ENCODE measurements around the gene LRG1. TPM values are rescaled to one million over a fixed set of nuclear protein-coding genes. Genes with fewer than 3 reads are reported as not detected.
A peak's percentile ranks its signal among the peaks of the same experiment; 100 is the strongest.
"Not testable (repeated sequence)": the region's sequence is repeated elsewhere in the genome, so short reads cannot be mapped to it uniquely, and the experiment has no call there.

The LRG1 gene
- polyA plus RNA-seq, 3 donors from 2014 or later: not detected

DNA sequence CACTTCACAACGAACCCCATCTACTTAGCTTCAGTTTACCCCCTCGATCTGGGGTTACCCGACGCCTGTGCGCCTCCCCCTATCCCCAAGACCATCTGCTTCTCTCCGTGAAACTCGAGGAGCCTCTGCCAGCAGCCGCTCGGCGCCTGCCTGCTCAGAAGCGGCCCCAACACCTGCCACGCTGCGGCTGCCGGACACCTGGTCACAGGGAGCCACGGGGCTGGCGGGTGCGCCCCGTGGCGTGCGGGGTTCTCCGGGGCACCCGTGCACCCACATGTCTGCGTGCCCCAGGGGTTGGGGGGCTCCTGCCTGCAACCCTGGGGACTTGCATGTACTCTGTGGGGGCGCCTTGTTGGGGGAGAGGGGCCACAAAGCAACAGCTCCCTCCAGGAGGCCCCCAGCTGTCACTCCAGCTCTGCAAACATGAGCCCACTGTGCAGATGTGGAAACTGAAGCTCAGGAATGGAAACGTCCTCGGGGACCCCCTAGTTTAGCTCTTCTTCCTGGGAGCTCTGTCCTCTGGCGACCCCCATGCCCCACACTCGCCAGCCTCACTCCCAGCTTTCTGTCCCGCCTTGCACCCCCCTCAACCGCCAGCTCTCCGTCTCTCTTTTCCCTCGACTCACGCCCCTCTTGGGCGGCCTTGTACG, 26.7 kb upstream of the LRG1 start:
- Mint-ChIP-seq H3K27me3 (ENCODE audit: low read depth in 3 of 3) (peaks cover 2 to 5% (median 3%) of the 10 kb centered on the region in 3 donors), H3K9me3 (no peaks in the 10 kb centered on the region), H3K4me1 (no peaks in the 10 kb centered on the region), H3K27ac (no peak overlapping the region), H3K36me3 (no peaks in the 10 kb centered on the region), H3K4me3 (no peak overlapping the region)
- DNase-seq: no peak

DNA sequence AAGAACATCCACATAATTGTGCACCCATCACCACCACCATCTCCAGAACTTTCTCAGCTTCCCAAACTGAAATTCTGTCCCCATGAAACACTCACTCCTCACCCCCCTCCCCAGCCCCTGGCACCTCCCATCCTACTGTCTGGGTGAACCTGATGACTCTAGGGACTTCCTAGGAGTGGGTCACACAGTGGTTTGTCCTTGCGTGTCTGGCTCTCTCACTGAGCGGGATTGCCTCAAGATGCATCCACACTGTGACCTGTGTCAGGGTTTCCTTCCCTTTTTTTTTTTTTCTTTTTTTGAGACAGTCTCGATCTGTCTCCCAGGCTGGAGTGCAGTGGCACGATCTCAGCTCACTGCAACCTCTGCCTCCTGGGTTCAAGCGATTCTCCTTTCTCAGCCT, 23.7 kb upstream of the LRG1 start:
- H3K4me1 Mint-ChIP-seq; H3K27ac Mint-ChIP-seq; H3K9me3 Mint-ChIP-seq; H3K36me3 Mint-ChIP-seq; H3K4me3 Mint-ChIP-seq; DNase-seq; H3K27me3 Mint-ChIP-seq (ENCODE audit: low read depth in 3 of 3): not testable (repeated sequence)

DNA sequence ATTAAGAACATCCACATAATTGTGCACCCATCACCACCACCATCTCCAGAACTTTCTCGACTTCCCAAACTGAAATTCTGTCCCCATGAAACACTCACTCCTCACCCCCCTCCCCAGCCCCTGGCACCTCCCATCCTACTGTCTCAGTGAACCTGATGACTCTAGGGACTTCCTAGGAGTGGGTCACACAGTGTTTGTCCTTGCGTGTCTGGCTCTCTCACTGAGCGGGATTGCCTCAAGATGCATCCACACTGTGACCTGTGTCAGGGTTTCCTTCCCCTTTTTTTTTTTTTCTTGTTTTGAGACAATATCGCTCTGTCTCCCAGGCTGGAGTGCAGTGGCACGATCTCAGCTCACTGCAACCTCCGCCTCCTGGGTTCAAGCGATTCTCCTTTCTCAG, 22.2 kb upstream of the LRG1 start:
- not testable (repeated sequence) for H3K27ac Mint-ChIP-seq; H3K27me3 Mint-ChIP-seq (ENCODE audit: low read depth in 3 of 3); H3K9me3 Mint-ChIP-seq; DNase-seq; H3K36me3 Mint-ChIP-seq; H3K4me3 Mint-ChIP-seq; H3K4me1 Mint-ChIP-seq

DNA sequence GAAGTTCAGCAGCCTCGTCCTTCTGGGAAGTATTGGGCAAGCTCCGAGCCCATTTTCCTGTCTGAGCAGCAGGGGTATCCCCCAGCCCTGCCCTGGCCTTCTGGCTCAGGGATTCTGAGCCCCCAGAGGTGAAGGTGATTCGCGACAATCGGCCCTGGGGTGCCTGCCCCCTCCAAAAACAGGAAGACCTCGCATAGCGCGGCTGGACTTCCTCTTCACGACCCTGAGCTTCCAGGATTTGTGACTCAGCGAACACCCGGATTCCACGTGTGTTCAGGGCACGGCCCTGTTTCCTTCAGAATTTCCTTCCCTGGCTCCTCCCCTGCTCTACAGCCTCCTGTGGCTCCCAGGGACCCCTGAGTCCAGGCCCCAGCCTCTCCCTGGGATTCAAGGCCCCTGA, 19.7 kb upstream of the LRG1 start, which contains the start of gene SEMA6B:
SEMA6B (minus strand) TSS at position 116 of the 400 bp plus-strand sequence. CDS start 1,227 bp downstream, outside the sequence.
- Mint-ChIP-seq H3K9me3 (no peaks in the 10 kb centered on the region), H3K4me3 (no peak within 1 kb of the TSS), H3K4me1 (no peaks in the 10 kb centered on the region), H3K27me3 (ENCODE audit: low read depth in 3 of 3) (peaks cover 0 to 2% (median 0%) of the 10 kb centered on the region in 3 donors), H3K27ac (no peak within 1 kb of the TSS), H3K36me3 (no peaks in the 10 kb centered on the region)
- no peak for DNase-seq

DNA sequence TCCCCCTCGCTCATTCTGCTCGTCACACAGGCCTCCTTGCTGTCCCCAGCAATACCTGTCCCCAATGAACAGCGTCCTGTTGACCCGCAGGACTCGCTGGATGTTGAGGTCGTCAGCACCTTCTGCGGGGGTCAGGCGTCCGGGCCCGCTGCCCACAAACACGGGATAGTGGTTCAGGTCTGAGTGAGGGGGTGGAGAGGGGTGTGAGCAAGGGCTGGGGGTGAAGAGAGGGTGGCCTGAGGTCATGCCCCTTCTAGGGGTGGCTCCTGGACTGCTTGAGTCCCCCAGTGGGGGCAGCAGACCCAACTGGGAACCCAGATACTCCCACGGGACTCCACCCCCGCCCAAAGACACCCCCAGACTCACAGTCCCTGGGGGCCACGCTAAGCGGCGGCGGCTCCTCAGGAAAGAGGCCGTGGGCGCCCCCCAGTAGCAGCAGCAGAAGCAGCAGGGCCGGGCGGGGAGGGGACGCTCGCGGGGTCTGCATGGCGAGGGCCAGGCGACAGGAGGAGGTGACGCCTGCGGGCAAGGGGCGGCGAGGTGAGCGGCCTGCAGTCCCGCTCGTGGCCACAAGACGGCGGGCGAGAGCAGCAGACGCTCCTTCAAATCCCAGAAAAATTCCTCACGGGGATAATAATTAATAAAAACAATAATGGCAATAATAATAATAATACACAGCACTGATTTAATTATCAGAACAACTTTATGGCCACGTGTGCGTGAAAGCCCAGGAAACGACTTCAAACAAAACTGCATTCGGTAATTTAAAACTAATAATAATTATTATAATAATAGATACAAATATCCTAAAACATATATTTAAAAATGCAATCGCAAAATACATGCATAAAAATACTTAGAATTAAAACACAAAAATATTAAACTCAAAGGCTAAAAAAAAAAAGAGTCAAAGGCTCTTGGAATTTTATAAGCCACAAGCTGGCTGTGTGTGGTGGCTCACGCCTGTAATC, 18.4 kb upstream of the LRG1 start:
- peak in 2 of 3 donors; percentile 21 to 23 for DNase-seq
- Mint-ChIP-seq H3K36me3 (no peaks in the 10 kb centered on the region), H3K4me3 (no peak overlapping the region), H3K27ac (no peak overlapping the region), H3K27me3 (ENCODE audit: low read depth in 3 of 3) (peaks cover 0 to 6% (median 2%) of the 10 kb centered on the region in 3 donors), H3K4me1 (no peaks in the 10 kb centered on the region), H3K9me3 (no peaks in the 10 kb centered on the region)

DNA sequence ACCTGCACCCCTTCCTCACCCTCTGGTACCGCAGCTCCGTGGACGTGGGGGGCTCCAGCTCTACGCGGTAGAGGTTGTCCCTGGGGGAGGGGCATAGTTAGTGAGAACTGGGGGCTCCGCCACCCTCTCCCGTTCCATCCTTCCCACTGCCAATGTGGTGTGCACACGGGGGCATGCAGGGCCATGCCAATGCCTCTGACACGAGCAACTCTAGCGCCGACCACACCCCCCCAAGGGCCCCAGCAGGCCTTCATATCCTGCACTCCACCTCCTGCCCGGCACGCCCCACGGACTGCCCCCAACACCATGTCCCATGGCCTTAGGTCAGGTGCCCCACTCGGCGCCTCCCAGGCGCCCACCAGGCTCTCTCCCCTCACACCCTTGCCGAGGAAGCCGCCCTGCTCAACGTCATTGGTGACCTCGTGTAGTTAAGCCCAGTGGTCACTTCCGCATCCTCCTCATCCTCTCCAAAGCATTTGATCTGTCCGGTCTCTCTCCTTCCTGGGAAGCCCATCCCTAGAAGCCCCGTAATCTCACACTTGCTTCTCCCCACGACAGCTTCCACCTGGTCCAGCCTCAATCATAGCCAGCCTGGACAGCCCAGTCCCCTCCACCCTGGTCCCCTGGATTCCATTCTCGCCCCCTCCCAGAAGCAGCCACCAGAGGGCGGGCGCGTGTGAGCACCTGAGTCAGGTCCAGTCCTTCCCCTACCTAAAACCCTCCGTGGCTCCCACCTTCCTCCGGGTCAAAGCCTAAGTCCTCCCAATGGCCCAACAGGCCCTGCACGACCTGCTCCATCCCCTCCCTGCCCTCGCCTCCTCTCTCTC, 17.5 kb upstream of the LRG1 start:
- no peaks in the 10 kb centered on the region for H3K4me1 Mint-ChIP-seq
- H3K9me3 Mint-ChIP-seq: no peaks in the 10 kb centered on the region
- H3K27ac Mint-ChIP-seq: no peak overlapping the region
- no peaks in the 10 kb centered on the region for H3K36me3 Mint-ChIP-seq
- peaks cover 0 to 6% (median 2%) of the 10 kb centered on the region in 3 donors for H3K27me3 Mint-ChIP-seq (ENCODE audit: low read depth in 3 of 3)
- DNase-seq: no peak
- no peak overlapping the region for H3K4me3 Mint-ChIP-seq

DNA sequence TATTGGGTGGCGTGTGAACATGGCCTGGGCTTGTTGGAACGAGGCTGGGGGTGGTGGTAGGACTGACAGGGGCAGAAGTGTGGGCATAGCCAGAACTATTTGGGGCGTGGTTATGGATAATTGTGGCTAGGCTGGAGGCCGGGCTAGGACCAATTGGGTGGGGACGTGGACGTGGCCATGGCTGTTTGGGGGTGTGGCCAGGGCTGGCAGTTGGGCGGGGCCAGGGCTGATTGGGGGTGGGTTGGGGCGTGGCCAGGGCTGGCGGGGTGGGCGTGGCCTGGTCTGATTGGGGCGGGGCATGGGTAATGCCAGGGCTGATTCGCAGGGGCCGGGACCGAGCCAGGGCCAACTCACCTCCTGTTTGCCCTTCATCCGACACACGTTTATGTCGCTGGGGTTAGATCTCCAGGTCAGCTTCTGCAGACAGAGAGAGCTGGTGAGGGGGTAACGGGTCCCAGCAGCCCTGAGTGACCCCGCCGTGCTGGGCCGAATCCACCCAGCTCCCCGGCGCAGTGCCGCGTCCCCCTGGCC, 16.8 kb upstream of the LRG1 start:
- Mint-ChIP-seq H3K4me3 (no peak overlapping the region), H3K36me3 (no peaks in the 10 kb centered on the region), H3K27me3 (ENCODE audit: low read depth in 3 of 3) (peaks cover 0 to 7% (median 7%) of the 10 kb centered on the region in 3 donors), H3K27ac (no peak overlapping the region), H3K4me1 (no peaks in the 10 kb centered on the region), H3K9me3 (no peaks in the 10 kb centered on the region)
- no peak for DNase-seq

DNA sequence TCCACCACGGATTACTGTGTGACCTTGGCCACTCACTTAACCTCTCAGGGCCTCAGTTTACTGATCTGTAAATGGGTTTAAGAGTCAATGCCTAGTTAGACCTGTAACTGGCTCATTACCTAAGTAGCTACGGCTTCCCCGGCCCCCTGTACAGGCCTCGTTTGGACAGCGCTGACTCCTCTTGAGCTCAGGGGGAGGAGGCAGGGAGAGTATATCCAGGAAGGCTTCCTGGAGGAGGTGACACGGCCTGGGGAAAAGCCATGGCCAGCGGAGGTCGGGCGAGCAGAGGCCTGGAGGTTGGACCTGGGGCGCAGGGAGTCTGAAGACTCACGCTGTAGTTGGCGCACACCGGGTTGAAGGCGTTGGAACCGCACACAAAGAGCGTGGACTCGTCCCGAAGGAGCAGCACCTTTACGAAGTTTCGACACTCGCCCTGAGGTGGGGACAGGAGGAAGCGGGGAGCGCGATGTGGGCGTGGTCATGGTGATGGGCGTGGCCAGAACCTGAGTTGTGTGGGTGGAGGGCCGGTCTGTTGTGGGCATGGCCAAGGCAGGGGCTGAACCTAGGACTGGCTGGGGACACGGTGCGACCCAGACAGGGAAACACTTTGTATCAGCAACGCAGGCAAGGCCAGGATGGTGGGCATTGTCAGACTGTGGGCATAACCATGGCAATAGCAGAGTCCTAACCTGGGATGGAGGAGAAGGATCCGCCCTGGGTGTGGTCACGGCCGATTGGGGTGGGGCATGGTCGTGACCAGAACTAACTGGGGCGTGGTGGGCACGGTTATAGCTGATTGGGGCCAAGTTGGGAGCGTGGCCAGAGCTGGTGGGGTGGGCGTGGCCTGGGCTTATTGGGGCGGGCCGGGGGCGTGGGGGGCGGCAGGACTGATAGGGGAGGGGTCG, 16.1 kb upstream of the LRG1 start:
- Mint-ChIP-seq H3K27me3 (ENCODE audit: low read depth in 3 of 3) (peaks cover 0 to 7% (median 7%) of the 10 kb centered on the region in 3 donors), H3K4me1 (no peaks in the 10 kb centered on the region), H3K27ac (no peak overlapping the region), H3K4me3 (no peak overlapping the region), H3K9me3 (no peaks in the 10 kb centered on the region), H3K36me3 (no peaks in the 10 kb centered on the region)
- no peak for DNase-seq

DNA sequence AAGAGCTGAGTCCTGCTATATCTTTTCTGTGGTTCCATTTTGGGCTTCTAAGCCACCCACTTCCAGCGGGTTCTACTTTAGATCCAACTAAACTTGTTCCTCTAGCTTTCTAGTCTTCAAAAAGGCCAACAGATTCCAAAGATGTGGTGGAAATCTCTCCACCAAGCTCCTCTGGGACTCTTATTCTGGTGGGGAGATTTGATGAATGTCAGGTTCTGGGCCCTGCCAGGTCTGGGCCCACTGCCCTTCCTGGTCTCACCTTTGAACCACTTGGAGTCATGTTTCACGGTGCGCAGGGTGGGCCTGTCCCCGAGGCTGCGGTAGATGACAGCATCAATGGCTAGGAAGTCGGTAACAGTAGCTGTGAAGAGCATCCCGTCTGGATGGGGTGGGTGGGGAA, 14.9 kb upstream of the LRG1 start:
- Mint-ChIP-seq H3K27ac (no peak overlapping the region), H3K27me3 (ENCODE audit: low read depth in 3 of 3) (peaks cover 0 to 7% (median 7%) of the 10 kb centered on the region in 3 donors), H3K4me1 (no peaks in the 10 kb centered on the region), H3K4me3 (no peak overlapping the region), H3K36me3 (no peaks in the 10 kb centered on the region), H3K9me3 (no peaks in the 10 kb centered on the region)
- no peak for DNase-seq

DNA sequence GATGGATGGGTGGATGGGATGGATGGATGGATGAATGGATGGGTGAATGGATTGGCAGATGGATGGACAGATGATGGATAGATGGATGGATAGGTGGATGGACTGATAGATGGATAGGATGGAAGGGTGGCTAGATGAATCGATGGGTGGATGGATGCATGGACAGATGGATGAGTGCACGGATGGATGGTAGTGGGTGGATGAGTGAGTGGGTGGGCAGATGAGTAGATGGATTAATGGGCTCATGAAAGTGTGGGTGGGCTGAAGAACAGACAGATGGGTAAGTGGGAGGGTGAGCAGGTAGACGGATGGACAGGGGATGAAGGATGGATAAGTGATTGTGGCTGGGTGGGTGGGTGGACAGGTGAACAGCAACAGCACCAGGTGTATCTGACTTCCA, 13.9 kb upstream of the LRG1 start:
- Mint-ChIP-seq H3K4me1 (no peaks in the 10 kb centered on the region), H3K36me3 (no peaks in the 10 kb centered on the region), H3K27ac (no peak overlapping the region), H3K9me3 (no peaks in the 10 kb centered on the region), H3K27me3 (ENCODE audit: low read depth in 3 of 3) (peaks cover 0 to 7% (median 7%) of the 10 kb centered on the region in 3 donors), H3K4me3 (no peak overlapping the region)
- DNase-seq: no peak

DNA sequence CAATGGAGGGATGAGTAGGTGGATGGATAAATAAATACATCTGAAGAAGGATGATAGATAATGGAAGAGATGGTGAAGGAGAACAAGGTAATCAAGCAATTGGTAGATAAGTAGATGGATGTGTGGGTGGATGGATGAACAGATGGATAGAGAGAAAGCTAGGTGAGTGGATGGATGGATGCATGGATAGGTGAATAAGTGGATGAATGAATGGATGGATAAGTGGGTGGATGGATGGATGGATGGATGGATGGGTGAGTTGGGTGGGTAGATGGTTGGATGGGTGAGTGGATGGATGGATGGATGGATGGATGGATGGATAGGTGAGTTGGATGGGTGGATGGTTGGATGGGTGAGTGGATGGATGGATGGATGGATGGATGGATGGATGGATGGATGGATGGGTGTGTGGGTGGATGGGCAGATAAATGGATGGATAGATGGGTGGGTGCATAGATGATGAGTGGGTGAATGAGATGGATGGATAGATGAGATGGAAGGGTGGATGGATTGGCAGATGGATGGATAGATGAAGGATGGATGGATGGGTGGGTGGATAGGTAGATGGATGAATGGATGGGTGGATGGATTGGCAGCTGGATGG, 13.4 kb upstream of the LRG1 start:
- Mint-ChIP-seq H3K4me1 (no peaks in the 10 kb centered on the region), H3K4me3 (no peak overlapping the region)

DNA sequence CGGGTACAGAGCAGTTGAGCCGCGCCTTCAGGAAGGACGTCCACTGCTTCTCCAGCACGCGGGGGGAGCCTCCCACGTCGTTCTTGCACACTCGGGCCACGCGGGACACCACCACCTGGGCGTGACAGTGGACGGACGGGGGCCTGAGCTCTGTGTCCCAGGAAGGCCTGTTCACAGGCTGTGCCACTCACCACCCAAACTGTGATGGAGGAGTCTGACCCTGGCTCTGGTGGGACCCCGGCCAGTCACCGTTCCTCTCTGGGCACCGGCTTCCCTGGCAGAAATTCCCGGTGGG, 12.6 kb upstream of the LRG1 start:
- no peaks in the 10 kb centered on the region for H3K4me1 Mint-ChIP-seq
- H3K9me3 Mint-ChIP-seq: no peaks in the 10 kb centered on the region

More for the DNA sequence above, 13.4 kb upstream of the LRG1 start:
- H3K27ac Mint-ChIP-seq: no peak overlapping the region
- peaks cover 0 to 7% (median 7%) of the 10 kb centered on the region in 3 donors for H3K27me3 Mint-ChIP-seq (ENCODE audit: low read depth in 3 of 3)
- no peak for DNase-seq
- H3K36me3 Mint-ChIP-seq: no peaks in the 10 kb centered on the region
- H3K9me3 Mint-ChIP-seq: no peaks in the 10 kb centered on the region

More for the DNA sequence above, 12.6 kb upstream of the LRG1 start:
- Mint-ChIP-seq H3K4me3 (no peak overlapping the region), H3K27me3 (ENCODE audit: low read depth in 3 of 3) (peaks cover 0 to 7% (median 7%) of the 10 kb centered on the region in 3 donors), H3K27ac (no peak overlapping the region), H3K36me3 (no peaks in the 10 kb centered on the region)
- DNase-seq: no peak
